GM19372 (cell line): ENCODE measurements around the gene DTWD2.
"Not testable (repeated sequence)": the region's sequence is repeated elsewhere in the genome, so short reads cannot be mapped to it uniquely, and the experiment has no call there.

Source experiments
- ATAC-seq: cut with Tn5 transposase; IDR thresholded peaks from one replicate; pipeline ENCODE4 v1.9.1; 2021; ENCODE audit warnings: mild to moderate bottlenecking, low read depth, moderate library complexity; ENCODE audit not compliant: unreplicated experiment

DTWD2 gene

GRCh38 chr5:118999696-119000095 lies 11.3 kb upstream of the DTWD2 start:
- no peak for ATAC-seq

- ATAC-seq, result not testable (repeated sequence)
These were observed 10.5 kb upstream of the DTWD2 start for GRCh38 chr5:118998861-118999260.

DNA sequence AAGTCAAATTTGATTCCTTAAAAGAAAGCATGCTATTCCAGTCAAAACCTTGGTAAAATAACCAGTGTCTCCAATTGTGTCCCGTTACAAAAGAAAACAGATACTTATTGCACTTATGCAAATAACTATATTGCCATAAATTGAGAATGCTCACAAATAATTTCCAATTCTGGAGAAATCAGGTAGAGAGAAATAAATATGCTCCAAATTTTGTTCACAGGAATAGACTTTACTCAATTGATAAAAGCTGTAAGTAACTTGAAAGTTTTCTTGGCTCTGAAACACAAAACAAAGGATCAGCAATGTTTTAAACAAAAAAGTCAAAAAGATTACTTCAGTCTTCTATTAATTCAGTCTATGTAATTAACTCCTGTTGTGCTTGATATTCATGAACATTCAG lies 7.8 kb upstream of the DTWD2 start:
- ATAC-seq, result no peak

DNA sequence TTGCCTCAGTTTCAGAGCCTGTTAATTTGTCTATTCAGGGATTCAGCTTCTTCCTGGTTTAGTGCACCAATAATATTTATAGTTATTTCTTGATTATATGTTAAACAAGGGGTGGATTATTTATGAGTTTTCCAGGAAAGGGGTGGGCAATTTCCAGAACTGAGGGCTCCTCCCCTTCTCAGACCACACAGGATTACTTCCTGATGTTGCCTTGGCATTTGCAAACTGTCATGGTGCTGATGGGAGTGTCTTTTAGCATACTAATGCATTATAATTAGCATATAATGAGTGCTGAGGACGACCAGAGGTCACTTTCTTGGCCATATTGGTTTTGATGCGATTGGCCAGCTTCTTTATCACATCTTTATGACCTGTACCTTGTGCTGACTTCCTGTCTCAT lies 6.2 kb upstream of the DTWD2 start:
- ATAC-seq, result no peak

DNA sequence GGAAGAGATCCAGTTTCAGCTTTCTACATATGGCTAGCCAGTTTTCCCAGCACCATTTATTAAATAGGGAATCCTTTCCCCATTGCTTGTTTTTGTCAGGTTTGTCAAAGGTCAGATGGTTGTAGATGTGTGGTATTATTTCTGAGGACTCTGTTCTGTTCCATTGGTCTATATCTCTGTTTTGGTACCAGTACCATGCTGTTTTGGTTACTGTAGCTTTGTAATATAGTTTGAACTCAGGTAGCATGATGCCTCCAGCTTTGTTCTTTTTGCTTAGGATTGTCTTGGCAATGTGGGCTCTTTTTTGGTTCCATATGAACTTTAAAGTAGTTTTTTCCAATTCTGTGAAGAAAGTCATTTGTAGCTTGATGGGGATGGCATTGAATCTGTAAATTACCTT lies 4.8 kb upstream of the DTWD2 start:
- not testable (repeated sequence) for ATAC-seq

GRCh38 chr5:118992055-118992454 lies 3.7 kb upstream of the DTWD2 start:
- ATAC-seq, result not testable (repeated sequence)

DNA sequence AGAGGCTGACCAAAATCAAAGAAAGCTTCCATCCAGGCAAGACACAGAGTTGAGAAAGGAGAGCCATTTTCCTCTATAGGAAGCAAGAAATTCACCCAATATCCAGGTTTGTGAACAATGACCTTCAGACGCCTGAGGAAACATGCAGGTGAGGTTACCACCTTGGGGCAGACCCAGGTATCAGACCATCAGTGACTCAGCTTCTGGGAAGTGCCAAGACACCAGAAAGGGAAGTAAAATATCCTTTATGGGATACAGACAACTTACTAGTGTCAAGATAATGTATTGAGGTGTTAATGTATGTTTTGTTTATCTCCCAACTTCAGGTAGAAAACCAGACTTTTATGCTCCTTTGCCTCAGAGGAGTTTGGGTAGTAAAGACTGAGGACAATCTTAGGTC lies 2.2 kb upstream of the DTWD2 start:
- ATAC-seq, result no peak

DNA sequence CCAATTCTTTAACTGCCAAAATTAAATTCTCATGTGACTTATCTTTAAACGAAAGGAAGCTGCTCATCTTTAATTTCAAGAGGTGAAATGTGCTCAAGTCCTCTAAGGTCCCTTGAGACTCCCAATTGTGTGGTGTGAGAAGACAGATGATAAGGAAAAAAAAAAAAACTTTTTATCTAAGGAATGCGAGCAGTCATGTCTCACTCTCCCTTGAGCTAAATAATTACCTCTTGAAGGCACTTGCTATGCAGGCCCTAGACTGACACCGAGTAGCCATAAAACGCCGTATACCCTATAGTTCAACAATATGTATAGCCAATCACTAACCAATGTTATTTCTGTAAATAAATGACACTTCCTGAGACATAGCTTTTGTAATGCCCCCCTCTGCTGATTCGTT lies 1.5 kb upstream of the DTWD2 start:
- no peak for ATAC-seq

DNA sequence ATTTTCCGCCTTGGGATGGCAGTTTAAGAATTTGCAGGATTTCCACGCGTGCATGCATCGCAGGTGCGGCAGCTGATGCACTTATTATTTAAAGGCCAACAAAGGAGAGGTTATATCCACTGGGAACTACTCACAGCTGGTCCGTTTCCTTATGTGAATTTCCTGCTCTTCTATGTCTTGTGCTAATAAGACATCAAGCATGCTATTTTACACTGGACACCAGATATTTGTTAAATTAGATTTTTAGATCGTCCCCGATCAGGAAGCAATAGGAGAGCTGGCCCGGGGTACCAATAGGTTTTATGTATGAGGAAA lies 476 bp upstream of the DTWD2 start:
- no peak for ATAC-seq

- ATAC-seq, result no peak
These were observed 3.7 kb downstream of the DTWD2 start for GRCh38 chr5:118984602-118985001.

DNA sequence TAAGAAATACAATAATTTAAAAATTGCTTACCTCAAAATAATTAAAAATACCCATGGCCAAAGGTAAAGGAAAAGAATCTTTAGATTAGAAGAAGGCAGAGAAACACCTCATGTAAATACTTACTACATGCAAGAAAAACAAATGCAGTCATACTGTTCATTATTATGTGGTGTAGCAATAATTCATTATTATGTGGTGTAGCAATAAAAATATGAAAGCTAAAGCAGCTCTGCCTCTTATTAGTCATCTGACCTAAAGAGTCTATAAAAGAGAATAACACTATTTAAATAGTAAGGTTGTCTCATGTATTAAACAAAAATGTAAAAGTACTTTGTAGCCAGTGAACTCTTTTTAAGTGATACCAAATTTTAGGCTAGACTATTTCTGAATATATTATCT lies 6.6 kb downstream of the DTWD2 start:
- no peak for ATAC-seq

GRCh38 chr5:118980438-118980837 lies 7.9 kb downstream of the DTWD2 start:
- ATAC-seq, result no peak

GRCh38 chr5:118980017-118980416 lies 8.3 kb downstream of the DTWD2 start:
- no peak for ATAC-seq

DNA sequence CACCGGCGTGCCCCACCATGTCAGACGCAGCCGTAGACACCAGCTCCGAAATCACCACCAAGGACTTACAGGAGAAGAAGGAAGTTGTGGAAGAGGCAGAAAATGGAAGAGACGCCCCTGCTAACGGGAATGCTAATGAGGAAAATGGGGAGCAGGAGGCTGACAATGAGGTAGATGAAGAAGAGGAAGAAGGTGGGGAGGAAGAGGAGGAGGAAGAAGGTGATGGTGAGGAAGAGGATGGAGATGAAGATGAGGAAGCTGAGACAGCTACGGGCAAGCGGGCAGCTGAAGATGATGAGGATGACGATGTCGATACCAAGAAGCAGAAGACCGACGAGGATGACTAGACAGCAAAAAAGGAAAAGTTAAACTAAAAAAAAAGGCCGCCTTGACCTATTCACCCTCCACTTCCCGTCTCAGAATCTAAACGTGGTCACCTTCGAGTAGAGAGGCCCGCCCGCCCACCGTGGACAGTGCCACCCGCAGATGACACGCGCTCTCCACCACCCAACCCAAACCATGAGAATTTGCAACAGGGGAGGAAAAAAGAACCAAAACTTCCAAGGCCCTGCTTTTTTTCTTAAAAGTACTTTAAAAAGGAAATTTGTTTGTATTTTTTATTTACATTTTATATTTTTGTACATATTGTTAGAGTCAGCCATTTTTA lies 14.4 kb downstream of the DTWD2 start:
- not testable (repeated sequence) for ATAC-seq

- ATAC-seq, result no peak
These were observed 19.4 kb downstream of the DTWD2 start for GRCh38 chr5:118968925-118969375.

GRCh38 chr5:118968406-118968911 lies 19.9 kb downstream of the DTWD2 start:
- ATAC-seq, result no peak

GRCh38 chr5:118967059-118967508 lies 21.3 kb downstream of the DTWD2 start:
- ATAC-seq, result no peak

DNA sequence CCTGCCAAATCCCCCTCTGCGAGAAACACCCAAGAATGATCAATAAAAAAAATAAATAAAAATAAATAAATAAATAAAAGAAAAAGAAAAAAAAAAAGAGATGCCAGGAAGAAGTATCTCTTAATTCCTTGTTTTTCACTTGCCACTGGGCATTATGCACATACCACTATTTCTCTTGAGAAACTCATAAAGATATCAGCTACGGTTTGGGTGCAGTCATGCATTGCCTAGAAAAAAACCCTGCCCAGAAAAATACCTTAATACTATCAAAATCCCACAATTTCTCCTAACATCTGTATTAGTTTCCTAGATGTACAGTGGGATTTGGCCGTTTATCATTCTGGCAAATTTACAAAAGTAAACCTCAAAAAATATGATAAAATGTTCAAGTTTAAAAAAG lies 22.5 kb downstream of the DTWD2 start:
- ATAC-seq, result no peak

- ATAC-seq, result not testable (repeated sequence)
These were observed 23.4 kb downstream of the DTWD2 start for GRCh38 chr5:118964970-118965369.

DNA sequence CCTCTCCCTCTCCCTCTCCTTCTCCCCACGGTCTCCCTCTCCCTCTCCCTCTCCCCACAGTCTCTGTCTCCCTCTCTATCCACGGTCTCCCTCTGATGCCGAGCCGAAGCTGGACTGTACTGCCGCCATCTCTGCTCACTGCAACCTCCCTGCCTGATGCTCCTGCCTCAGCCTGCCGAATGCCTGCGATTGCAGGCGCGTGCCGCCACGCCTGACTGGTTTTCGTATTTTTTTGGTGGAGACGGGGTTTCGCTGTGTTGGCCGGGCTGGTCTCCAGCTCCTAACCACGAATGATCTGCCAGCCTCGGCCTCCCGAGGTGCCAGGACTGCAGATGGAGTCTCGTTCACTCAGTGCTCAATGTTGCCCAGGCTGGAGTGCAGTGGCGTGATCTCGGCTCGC lies 24.0 kb downstream of the DTWD2 start:
- not testable (repeated sequence) for ATAC-seq

DNA sequence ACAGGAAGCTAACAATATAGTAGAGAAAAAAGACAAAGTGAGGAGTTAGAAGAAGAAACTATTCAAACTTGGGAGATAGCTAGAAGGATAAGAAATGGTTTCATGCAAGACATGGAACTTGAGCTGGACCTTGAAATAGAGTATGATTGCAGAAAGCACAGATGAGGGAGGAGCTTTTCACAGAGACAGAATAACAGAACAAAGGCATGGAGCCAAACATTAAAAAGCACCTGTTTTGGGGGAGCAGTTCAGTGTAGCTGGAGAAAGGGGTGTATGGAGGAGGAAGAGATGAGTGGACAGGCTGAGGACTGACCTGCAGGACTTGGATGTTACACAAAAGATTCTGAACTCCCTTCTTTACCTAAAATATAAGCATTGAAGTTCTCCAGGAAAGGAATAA lies 25.2 kb downstream of the DTWD2 start:
- ATAC-seq, result no peak

DNA sequence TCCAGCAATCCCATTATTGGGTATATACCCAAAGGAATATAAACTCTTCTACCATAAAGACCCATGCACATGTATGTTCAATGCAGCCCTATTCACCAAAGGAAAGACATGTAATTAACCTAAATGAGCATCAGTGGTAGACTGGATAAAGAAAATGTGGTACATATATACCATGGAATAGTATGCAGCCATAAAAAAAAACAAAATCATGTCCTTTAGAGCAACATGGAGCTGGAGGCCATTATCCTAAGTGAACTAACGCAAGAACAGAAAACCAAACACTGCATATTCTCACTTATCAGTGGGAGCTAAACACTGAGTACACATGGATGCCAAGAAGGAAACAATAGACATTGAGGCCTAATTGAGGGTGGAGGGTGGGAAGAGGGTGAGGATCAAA lies 27.8 kb downstream of the DTWD2 start:
- no peak for ATAC-seq

GRCh38 chr5:118956727-118957126 lies 31.6 kb downstream of the DTWD2 start:
- no peak for ATAC-seq
